Measurements from ENCODE around the gene DDHD1.
A peak's percentile ranks its signal among the peaks of the same experiment; 100 is the strongest.
"Not testable (repeated sequence)": the region's sequence is repeated elsewhere in the genome, so short reads cannot be mapped to it uniquely, and the experiment has no call there.

The DDHD1 gene

DNA sequence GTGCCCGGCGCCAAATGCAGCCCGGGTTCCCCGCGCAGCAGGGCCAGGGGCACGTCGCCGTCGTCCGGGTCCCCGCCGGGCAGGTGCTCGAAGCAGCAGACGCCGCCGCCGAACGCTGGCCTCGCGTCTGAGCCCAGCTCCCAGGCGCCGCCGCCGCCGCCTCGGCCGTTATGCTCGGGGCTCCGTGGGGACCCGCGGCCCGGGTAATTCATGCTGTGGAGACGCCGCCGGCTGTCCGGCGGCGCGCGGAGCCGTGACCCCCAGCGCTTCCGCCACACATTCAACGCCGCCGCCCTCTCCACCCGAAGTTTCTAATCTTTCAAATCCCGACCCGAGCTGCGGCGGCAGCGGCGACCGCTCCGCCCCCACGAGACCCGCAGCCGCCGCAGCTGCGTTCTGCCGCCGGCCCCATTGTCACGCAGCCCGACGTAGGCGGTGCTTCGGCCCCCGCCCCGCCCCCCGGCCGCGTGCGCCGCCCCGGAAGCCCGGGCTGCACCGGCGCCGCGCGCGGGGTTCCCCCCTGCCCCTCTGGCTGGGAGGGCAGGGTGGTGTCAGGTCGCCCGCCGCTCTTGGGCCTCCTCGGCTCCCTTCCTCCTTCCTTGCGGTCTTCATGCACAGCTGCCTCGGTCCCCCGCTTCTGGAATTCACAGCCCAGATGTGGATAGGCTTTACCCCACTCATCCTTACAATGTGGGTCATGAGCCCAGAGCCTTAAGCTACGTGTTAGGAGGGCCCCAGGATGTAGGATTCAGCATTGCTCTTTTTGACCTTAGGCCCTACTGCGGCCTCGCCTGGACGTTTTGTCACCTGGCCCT is at the start of gene DDHD1:
Gene DDHD1 (minus strand): TSS at position 437 of the 815 bp plus-strand sequence. CDS start 225 bp downstream, at position 212.
- peak; percentile 69 for DNase-seq

DNA sequence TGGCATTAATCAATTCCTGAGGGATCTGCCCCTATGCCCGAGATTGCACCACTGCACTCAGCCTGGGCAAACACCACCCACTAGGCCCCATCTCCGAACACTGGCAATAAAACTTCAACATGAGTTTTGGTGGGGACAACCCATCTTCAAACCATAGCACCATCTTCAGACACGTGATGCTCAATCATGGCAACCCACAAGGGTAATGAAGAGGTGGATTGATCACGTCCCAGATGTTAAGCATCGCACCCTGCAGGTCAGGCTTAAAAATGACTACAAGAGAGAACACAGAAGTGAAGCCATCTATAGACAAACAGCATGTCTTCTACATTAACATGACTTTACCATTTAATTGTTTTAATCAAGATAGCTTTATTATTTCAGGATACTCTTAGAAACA is 42.8 kb upstream of the DDHD1 start:
- no peak for DNase-seq

DNA sequence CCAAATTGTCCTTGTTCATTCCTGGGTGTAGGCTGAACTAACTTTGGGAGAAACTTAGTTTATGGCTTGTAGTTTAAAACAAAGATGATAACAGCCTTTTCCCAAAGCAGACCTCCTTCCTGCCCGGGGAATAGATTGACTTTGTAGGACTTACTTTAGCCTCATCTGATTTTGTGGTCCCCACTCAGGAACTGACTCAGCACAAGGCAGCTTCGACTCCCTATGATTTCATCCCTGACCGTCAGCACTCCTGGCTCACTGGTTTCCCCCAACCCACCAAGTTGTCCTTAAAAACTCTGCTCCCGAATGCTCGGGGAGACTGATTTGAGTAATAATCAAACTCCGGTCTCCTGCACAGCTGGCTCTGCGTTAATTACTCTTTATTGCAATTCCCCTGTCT is 40.1 kb upstream of the DDHD1 start:
- DNase-seq = peak; percentile 58

DNA sequence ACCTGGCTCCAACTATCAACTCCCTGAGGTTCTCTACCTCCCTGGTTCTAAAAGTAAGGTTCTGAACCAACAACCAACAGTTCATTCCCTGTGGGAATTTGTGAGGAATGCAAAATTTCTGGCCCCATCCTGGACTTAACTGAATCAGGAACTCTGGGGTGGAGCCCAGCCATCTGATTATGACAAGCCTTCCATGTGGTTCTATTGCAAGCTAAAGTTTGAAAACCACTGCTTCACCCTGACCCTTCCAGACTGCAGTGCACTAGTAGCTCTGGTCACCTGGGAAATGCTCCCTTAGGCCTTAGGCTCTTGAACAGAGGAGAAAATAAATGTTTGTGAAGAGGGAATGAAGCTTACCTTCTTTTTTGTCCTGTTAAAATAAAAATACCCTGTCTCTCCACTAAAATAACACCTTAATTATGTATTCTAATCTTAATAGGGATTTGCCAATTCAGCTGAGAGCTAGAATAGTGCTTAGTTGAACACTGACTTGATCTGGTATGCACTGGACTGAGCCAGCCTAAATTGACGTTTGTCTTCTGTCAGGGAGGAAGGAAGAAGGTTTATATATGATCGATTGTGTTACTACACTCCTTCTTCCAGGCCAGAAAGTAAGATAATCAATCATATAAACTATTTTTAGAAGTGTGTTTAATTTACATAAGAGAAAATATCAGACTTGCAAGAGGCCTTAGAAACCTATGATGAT is 39.1 kb upstream of the DDHD1 start:
- DNase-seq = peak; percentile 14

DNA sequence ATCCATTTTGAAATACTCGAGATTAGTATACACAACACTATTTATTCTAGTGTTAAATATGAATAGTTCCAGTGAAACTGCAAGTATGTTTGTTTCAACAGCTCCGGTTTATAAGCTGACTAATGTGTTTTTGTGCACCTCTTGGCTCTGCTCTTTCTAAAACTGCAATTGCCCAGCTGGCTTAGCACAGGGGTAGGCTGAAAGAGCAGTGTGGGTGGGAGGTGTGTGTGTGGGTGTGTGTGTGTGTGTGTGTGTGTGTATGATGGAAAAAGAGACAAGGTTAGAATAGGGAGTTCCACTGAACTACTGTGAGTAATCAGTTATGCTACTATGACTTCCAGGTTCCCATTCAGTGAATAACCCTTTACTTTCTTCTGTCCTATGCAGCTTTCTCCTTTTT is 37.8 kb upstream of the DDHD1 start:
- DNase-seq = no peak

DNA sequence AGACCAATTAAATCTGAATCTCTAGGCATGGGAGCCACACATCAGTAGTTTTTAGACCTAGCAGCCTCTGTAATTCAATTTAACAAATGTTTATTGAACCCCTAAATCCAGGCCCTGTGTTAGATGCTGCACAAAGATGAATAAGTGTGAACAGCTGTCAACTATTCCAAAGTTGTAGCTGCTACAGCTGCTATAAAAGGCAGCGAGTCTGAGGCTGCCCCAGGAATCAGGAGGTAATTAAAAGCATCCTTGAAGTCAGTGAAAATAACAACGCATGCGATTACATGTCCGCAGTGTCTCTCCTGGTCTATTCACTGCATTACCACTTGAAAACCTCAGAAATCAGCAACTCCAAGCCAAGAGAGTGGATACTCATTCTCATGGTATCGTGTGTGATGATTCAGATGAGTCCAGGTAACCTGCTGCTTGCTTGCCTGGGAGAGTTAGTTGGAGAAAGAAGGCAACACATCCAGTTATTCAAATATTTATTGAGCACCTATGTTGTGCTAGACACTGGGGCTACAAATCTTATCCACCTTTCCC is 34.9 kb upstream of the DDHD1 start:
- peak; percentile 7 for DNase-seq

DNA sequence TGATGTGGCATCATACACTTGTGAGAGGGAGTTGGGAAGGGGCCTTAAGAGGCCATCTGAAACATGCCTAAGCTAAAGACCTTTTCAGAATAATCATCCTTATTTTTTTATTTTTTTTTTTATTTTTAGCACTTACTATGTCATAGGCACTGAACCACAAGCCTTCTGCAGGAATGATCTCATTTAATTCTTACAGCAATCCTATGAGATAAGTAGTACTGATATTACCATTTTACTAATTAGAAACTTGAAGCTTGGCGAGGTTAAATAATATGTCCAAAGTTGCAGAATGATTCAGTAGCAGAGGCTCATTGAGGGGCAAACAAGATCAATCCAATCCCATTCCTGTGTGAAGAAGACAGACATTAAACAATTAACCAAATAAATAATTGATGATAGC is 33.4 kb upstream of the DDHD1 start:
- DNase-seq = no peak

DNA sequence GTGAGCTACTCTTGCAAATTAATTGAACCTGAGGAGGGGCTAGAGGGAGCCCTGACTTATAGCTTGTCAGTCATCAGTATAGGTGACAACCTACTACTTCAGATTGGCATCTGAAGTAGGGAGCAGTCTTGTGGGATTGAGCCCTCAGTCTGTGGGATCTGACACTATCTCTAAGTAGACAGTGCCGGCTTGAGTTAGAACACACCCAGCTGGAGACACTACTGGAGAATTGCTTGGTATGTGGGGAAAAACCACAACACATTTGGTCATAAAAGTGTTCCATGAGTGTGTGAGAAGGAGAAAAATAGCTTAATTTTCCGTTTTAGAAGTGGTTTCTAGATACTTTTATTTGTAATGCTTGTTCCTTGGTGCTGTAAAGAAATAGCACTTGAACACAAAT is 30.5 kb upstream of the DDHD1 start:
- DNase-seq = peak; percentile 62

DNA sequence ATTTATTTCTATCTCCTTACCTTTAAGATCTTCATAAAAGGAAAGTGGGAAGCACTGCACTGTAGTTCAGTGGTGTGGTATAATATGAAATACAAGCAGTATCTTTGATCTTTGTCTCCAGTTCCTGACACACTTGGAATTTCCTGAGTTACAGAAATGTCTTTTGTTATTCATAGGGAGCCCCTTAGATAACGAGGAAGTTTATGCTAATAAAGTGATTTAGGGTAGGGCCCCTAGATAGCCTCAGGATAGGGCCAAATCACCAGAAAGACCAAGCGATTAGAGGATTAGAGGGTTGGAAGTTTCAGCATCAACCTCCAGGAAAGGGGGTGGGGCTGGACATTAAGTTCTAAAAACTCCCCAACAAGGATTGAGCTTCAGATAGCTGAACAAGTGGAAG is 29.9 kb upstream of the DDHD1 start:
- DNase-seq = no peak

DNA sequence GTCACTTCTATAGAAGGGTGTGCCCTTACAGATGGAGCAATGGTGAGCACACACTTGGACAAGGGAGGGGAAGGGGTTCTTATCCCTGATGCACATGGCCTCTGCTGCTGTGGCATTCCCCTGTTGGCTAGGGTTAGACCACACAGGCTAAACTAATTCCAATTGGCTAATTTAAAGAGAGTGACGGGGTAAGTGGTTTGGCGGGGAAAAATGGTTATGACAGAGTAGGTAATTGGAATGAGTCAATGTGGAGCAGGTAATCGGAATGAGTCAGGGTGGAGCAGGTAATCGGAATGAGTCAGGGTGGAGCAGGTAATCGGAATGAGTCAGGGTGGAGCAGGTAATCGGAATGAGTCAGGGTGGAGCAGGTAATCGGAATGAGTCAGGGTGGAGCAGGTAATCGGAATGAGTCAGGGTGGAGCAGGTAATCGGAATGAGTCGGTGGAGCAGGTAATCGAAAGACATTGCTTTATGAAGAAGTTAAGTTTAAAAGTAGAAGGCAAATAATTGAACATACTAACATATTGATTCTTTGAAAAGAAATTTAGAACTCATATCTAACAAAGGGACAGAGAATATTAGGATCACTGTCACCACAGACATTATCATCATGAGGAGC is 28.4 kb upstream of the DDHD1 start:
- DNase-seq = not testable (repeated sequence)

DNA sequence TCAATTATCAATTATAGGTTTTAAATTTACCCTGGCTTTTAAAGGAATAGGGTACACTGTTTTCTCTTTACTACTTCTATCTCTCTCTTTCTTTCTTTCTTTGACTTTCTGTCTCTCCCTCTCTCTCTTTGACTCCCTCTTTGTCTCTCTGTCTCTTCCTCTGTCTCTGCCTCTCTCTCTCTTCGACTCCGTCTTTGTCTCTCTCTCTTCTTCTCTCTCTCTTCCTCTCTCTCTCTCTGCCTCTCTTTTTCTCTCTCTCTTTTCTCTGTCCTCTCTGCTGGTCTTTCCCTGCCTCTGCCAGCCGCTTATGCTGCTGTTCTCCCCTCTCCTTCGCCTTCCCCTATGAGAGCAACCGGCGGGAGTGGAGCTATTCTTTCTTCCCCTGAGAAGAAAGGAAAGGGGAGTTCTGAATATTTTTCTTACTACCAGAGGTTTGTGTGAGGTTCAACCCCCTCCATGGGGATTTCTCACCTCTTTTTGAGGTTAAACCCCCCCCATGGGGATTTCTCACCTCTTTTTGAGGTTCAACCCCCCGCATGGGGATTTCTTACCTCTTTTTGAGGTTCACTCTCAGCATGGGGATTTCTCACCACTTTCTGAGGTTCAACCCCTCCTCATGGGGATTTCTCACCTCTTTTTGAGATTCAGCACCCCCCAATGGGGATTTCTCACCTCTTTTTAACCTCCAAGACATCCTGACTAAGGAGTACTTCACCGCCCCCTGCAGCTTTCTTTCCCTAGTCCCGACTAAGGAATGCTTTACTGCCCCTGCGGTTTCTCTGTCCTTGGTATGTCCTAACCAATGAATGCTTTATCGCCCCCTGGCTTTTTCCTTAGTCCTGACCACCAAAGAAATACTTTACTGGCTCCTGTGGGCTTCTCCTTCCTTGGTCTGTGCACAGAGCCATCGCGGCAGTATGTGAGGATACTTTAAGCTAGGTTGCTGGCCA is 27.4 kb upstream of the DDHD1 start:
- DNase-seq = peak; percentile 32

DNA sequence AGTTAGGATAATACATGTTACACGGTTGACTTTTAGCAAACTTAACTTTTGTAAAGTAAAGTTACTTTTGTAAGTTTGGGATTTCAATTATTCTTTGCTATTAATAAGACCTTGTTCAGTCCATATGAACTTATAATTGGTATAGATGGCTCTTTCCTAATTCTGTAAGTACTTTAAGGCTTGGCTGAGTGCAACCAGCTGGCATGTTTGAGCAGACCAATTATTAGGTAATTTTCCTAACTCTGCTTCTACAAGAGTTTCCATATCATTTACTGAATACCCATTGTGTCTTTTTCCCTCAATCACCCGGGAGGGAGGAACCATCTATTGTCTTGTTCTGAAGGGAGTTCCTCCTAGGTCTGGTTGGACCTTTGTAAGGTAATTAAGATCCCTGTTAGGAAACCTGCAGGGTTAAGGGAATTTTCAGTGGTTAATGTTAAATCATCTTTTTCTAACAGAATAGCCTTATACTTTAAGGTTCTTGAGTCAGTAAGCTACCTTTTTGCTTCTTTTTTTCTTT is 26.4 kb upstream of the DDHD1 start:
- DNase-seq = not testable (repeated sequence)

DNA sequence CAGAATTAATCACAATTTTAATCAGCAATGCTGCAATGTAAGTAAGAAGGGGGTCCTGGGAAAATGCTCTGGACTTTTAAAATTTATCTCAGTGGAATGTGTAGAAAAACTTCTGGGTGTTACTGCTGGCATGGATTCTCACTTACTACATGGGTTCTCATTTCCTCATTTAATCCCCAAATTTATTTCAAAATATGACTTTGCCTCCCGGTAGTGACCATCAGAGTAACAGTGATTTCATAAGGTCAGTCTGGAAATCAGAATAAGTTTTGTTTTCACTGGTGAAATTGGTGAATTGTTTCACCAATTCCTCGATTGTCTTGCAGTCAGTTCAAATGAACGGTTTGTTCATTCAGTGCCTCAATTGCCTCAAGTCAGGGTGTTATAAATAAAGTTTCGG is 22.3 kb upstream of the DDHD1 start:
- DNase-seq = no peak

DNA sequence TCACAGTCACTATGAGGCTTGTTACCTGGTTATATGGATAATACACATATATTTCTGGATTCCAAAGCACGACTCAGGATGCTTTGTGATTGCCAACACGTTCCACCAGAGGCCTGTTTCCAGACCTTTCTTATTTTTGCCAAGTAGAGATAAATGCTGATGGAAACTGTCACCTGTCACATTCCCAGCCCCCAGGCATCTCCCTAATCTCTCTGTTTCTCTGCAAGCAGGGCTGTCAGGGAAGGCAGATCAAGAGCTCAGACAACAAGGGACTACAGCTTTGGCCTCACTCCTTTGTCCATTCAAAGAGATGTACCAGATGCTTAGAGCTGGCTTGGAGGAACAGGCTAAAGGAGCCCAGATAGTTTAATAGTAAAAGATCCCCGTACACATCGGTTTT is 21.8 kb upstream of the DDHD1 start:
- no peak for DNase-seq

DNA sequence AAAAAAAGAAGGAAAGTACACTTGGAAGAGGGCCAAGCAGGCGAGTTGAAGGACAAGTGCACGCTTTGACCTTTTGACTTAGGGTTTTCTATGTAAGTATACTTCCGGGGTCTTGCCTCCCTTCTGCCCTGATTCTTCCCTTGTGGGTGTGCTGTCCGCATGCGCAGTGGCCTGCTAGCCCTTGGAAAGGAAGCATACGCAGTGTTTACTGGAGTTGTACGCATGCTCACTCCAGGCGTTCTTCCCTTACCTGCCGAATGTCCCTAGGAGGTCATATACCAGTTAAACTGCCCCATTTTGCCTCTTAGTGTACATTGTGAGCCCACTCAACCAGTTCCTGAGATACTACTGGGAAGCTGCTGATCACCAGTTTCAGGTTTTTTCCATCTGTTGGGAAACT is 15.7 kb upstream of the DDHD1 start:
- no peak for DNase-seq

DNA sequence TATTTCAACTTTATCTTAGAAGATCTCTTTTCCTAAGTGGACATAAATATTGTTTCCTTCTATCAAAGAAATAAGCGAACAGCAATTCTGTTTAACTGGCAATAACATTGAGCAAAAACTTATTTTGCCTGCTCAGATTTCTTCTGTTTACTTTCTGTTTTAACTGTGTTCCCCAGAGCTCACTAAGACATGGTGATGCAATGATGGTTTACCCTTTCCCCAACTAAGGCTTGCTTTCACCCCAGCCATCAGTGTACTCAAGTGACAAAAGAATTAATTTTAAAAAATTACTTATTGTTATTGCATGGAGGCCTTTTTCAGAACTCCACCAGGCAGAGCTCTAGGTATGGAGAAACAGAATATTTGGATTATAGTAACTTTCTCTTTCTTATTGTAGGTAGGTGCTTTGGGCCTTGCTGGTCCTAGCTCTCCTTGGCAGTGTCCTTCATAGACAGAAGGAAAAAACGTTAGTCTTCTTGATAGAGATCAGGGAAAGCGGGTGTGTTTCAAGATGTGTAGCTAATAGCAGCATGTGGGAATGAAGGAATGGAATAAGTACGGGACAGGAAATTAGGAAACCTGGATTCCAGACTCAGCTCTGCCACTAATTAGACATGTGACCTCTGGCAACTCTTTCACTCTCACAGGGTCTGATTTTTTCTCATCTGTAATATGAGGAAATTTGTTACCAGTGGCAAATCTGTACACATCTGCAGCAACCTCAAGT is 14.6 kb upstream of the DDHD1 start:
- DNase-seq = peak; percentile 56

DNA sequence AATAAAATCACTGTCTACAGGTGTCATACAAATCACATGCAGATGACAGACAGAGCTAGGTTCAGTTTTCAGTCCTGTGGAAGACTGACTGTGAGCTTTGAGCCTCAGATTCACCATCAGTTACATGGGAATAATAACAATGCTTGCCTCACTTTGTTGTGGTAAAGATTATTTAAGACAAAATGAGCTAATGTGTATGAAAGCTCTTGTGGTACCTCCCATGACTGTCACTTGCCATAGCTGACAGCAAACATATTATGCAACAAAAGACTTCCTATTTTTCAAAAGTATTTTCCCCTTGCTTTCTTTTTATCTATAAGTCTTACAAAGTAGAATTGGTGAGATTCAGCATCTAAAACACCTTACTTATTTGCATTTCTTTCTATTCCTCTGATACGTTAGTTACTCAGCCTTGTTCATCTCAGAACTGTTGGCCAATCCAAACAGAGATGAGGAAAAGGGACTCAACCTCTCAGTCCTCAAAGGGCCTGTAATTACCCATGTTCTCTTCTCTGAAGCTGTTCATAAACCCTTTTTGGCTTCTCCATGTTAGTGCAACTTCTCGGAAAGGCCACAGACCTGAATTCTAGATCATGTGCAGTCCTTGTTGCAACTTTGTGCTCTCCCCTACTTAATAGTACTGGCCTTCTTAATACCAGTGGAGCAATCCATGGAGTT is 8.8 kb upstream of the DDHD1 start:
- DNase-seq = no peak

DNA sequence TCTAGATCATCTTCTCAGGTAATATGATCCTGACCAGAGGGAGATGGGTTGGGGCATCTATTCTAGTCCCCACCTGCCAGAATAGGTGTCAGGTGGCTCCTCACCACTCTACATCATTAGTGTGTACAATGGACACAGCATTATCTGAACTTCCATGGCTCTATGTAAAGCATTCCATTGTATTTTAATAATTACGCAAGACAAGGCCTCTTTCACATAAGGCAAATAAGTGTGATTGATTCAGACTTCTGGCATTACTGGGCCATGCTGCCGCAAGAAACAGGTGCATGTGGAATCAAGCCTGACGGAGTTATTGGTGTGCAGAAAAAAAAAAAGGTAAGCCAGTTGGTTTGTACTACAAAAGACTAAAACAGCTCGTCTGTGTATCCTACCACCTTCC is 3.1 kb upstream of the DDHD1 start:
- no peak for DNase-seq

DNA sequence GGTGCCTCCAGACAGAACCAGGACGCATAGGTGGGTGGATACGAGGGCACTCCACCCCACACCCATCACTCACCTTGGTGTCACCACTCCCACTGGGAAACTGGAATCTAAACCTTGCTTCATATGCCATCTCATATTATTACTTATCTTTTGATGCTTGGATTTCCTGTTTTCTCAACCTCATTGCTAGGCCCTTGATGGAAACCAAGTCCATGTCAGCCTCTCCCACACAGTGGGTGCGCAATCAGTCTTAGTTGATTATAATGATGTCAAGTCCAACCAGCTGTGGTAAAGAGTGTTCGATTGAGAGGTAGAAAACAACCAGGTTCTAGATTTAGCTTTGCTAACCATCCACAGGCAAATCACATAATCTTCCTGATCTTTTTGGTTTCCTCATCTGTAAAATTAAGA is 584 bp upstream of the DDHD1 start:
- DNase-seq = no peak

DNA sequence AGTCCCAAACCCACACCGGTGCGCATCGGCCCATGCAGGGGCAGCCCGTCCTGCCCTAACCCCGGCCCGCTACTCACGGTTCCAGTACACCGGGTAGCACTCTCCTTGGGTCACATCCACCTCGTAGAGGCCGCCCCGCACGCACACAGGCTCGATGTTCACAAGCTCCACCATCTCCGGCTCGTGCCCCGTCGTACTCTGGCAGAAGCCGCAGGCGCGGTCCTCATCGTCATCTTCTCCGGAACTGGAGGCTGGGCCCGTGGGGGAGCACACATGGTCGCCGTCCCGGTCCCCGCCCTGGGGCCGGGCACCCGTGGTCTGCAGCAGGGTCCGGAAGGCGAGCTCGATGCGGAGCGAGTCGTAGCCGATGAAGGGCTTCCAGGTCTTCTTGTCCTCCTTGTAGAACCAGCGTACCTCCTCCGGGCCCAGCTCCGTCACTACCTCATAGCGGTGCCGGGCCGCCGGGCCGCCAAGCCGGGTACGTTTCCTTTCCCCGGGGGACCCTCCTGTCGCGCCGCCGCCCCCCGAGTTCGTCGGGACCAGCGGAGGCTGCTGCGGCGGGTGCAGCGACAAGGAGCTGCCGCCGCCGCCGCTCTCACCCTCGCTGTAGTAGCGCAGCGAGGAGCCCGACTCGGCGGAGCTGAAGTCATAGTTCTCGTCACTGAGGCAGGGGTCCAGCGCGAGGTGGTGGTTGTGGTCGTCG is 788 bp downstream of the DDHD1 start:
- peak; percentile 32 for DNase-seq
